ENCODE measurements around the gene IVL.
A peak's percentile ranks its signal among the peaks of the same experiment; 100 is the strongest.

Gene IVL

GRCh38 chr1:152907686-152908601 lies at the start of gene IVL:
IVL (plus strand) TSS chr1:152908546; CDS start chr1:152909798, 1,252 bp downstream.
- DNase-seq (ENCODE audit: low read depth in 1 of 2, low spot score in 1 of 2): no peak

GRCh38 chr1:152859696-152860095 lies 48.6 kb upstream of the IVL start, which contains the start of gene LCE7A:
LCE7A (plus strand) TSS chr1:152859996; CDS start chr1:152860698, 702 bp downstream.
- no peak for DNase-seq (ENCODE audit: low read depth in 1 of 2, low spot score in 1 of 2)

DNA sequence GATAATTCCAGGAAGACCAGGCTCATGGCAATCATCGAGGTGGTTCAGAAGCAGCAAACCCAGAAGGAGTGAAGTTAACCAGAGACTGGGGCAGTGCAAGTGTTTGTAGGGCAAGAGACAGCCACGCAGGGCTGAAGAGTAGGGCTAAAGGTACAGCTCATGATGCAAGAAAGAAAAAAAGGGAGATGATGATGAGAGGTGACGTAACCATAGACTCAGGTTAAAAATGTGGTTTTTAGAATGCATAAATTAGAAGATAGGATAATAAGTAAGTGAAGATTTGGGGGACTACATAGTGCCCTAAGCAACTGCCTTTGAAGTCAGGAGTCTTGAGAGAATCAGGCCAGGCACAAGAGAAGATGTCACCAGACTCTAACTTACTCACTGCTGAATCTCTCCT lies 48.2 kb upstream of the IVL start:
- DNase-seq (ENCODE audit: low read depth in 1 of 2, low spot score in 1 of 2): no peak

GRCh38 chr1:152861374-152861773 lies 47.0 kb upstream of the IVL start:
- DNase-seq (ENCODE audit: low read depth in 1 of 2, low spot score in 1 of 2): no peak

DNA sequence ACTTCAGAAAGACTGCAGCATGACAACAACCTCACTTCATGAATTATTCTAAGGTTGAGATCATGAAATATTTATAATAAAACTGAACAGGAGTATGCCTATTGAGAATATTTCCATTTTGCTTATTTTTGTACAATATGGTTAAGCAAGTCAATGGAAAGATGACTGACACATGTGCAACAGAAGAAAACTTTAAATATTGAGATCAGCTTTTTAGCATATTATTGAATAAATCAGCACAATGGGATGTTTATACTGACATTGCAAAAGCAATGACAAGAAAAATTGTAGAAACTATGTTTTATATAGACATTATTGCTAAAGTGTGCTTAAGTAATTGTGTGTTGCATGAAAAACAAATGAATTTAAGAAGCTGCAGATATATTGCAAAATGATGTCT lies 43.9 kb upstream of the IVL start:
- no peak for DNase-seq (ENCODE audit: low read depth in 1 of 2, low spot score in 1 of 2)

- no peak for DNase-seq (ENCODE audit: low read depth in 1 of 2, low spot score in 1 of 2)
These were observed 42.0 kb upstream of the IVL start for GRCh38 chr1:152866321-152866720.

GRCh38 chr1:152869808-152870419 lies 38.4 kb upstream of the IVL start:
- DNase-seq (ENCODE audit: low read depth in 1 of 2, low spot score in 1 of 2): peak; percentile 7 to 57

DNA sequence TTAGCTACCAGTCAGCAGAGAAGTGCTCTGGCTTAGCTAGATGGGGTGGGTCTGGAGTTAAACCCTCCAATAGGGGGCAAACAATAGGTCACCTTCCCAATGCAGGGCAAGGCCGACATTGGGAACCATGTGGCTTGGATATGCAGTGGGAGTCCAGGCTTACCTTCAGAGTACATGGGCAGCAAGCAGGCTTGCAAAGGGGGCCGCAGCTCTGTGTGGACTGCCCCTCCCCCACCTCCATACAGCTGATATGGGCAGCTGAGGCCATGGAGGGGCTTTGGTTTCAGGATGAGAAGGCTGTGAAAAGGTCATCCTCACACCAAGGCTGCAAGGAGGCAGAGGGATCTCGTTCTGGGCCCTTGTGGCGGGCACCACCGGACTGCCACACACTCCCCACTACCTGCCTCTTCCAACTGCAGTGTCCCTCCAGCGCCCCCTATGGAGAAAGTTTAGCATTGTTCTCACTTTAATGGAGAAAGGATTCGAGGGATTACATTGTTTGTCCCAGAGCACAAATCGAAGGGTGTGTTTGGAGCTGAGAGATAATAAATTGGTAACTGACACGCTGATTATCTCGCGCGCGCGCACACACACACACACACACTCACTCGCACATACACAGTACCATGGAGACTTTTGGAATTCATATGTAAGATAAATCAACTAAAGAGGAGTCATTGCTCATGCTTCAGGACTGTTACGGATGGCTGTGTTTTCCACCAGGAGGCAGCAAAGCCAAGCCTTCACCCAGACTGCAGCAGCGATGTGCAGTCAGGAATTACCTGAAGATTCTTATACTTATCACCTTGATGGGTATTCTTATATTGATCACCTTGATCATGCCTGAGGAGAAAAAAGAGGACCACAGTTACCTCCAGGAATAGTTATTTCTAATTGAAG lies 37.3 kb upstream of the IVL start:
- DNase-seq (ENCODE audit: low read depth in 1 of 2, low spot score in 1 of 2): no peak

GRCh38 chr1:152871731-152872126 lies 36.6 kb upstream of the IVL start:
- no peak for DNase-seq (ENCODE audit: low read depth in 1 of 2, low spot score in 1 of 2)

GRCh38 chr1:152873495-152873894 lies 34.9 kb upstream of the IVL start:
- DNase-seq (ENCODE audit: low read depth in 1 of 2, low spot score in 1 of 2): no peak

GRCh38 chr1:152876827-152877226 lies 31.5 kb upstream of the IVL start:
- no peak for DNase-seq (ENCODE audit: low read depth in 1 of 2, low spot score in 1 of 2)

DNA sequence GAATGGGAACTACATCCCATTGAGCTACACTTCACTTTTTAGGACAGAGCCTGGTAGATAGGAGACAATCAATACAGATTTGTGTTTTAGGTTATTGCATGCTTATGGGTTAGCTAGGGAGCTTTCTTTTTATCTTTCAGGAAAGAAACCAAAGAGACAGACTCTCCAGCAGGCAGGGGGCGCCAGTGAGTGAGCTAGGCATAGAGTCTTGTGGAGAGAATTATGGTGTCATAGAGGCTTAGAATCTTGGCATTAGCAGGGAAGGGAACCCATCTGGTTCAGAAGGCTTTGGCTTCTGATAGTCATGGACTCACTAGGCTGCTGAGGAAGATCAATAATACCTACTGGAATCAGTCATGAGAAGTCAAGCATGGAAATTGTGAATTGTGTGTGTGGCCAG lies 30.3 kb upstream of the IVL start, which contains the start of gene SMCP:
TSS of gene SMCP (plus strand) at position 281 of the 400 bp plus-strand sequence. CDS start 6,101 bp downstream, outside the sequence.
- no peak for DNase-seq (ENCODE audit: low read depth in 1 of 2, low spot score in 1 of 2)

DNA sequence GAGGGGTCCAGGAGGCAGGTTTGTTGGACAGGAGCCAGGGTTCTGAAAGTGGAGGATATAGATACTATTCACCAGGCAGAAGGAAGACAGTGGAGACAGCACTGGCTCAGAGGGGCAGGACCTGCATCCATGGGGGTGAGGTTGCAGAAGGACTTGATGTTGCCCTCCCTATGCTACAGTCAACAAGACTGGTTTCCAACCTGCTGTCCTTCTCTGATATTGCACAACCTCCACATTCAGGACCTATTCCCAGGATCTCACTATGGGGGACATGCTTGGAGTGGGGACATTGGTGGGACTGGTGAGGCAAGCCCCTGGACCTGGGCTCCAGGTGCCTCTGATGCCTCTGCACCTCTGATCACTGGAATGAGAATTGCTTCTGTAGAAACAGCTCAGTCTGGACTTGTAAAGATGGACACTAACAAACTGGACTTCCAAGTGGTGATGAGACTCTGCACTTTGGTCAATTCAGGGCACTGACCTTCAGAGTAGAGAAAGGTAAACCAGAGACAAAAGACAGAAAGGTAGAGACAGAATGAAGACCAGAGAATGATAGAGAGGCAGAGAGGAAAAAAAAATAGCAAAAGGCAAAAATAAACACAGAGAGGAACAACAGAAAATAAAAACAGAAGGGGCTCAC lies 28.7 kb upstream of the IVL start:
- DNase-seq (ENCODE audit: low read depth in 1 of 2, low spot score in 1 of 2): no peak

GRCh38 chr1:152880316-152880715 lies 28.0 kb upstream of the IVL start:
- no peak for DNase-seq (ENCODE audit: low read depth in 1 of 2, low spot score in 1 of 2)

DNA sequence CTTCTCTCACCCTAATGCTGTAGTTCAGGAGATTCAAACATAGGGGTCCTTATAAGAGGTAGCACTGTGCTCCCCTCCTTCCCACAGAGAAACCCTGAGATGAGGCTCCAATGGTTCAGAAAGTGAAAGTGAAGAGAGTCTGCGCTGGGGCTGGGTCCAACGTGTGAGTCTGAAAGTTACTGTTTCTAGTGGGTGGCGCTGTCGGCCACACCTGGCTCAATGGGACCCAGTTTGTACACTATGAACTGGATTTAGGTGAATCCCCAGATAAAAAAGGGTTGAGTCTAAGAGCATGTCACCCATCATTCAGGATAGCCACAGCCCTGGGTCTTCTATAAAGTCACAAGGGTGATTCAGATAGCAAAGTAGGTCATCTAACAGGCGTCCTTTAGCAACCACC lies 27.4 kb upstream of the IVL start:
- DNase-seq (ENCODE audit: low read depth in 1 of 2, low spot score in 1 of 2): no peak

- no peak for DNase-seq (ENCODE audit: low read depth in 1 of 2, low spot score in 1 of 2)
These were observed 24.3 kb upstream of the IVL start for GRCh38 chr1:152884085-152884484.

- no peak for DNase-seq (ENCODE audit: low read depth in 1 of 2, low spot score in 1 of 2)
These were observed 23.8 kb upstream of the IVL start for GRCh38 chr1:152884506-152884905.

DNA sequence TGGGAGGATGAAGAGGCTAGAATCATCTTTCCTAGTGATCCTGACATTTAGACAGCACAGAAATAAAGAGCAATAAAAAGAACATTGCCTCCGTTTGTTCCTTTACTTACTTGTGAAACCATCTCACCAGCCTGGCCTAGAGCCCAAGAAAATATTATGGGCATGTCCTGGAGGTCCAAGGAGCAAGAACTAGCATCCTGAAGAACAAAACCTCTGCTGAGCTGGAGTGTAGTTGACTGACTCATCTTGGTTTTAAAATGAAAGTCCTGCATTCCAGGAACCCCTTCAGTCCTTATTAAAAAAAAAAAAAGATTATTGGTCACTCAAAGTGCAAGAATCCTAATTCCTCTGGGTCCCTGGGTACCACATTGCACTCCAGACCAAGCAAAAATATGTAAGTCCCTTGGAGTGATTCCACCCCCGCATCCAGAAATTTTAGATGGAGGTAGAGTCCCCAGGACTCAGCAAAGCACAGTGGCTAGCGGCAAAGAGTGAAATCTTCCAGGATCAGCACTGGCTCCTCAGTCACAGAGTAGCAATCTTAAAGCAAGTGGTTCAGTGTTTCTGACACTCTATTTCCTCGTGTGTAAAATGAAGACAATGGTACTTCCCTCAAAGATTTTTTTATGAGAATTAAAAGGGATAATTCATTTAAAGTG lies 23.3 kb upstream of the IVL start:
- DNase-seq (ENCODE audit: low read depth in 1 of 2, low spot score in 1 of 2): no peak

DNA sequence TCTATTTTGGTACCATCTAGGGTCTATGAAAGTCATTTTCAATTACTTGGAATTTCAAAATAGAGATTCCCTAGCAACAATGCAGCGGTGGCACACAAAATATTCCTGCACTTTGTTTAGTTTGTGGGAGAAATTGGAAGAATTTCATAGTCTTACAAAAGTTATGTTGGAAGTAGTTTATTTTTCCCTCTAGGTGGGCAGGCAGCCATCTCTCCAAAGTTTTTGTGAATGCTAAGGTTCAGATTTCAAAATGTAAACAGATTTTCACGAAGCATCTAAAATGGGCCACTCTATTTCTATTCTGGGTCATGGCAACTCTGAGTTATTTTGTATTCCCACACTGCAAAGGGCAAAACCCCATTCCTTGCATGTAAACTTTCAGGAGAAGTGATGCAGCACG lies 22.3 kb upstream of the IVL start:
- no peak for DNase-seq (ENCODE audit: low read depth in 1 of 2, low spot score in 1 of 2)

DNA sequence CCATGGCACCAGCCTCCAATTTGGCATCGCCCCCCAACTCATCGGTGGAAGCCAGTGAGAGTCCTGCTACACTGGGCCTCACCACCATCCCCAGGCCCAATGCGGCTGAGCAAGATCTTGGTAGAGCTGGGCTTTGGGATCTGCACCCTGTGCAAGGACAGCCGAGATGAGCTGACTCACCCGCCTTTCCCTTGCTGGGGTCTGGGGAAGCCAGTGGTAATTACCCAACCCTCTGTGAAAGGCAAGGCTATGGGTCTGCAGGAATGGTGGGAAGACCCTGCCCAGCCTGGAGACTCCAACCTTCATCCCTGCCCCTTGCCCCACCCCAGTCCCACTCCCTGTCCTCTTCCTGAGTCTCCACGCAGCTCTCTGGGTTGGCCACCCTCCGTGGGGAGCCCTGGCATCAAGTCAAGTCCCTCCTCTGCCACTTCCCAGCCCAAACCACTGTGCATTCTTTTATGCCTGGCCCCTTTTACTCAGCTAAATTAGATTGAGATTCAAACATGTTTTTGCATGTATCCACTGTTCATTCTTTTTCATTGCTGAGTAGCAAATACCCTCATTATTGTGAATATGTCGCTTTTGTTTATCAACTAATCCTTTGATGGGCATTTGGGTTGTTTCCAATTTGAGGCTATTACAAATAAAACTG lies 21.5 kb upstream of the IVL start:
- DNase-seq (ENCODE audit: low read depth in 1 of 2, low spot score in 1 of 2): no peak
